Activated naive CD4-positive, alpha-beta T cell treated with anti-CD3 and anti-CD28 coated beads, Interleukin-2, amount 10 ng/mL, durations not matched to agents 7 days and 5 days (primary cell): Measurements from ENCODE around the gene LYPLA2.
"Not testable (repeated sequence)": the region's sequence is repeated elsewhere in the genome, so short reads cannot be mapped to it uniquely, and the experiment has no call there.

Source experiments
- CTCF ChIA-PET: fragments of 350-600 bp; sonication (Branson Sonifier 250); formaldehyde crosslinking; loops from one replicate; lab custom pipeline; 2021; ENCODE audit warnings: antibody characterized with exemption; lab: Charles Lee
- DNase-seq: peaks from one replicate; pipeline ENCODE4 v3.0.0-alpha.2; 2020
- H3K27ac Mint-ChIP-seq: one replicate; pipeline ENCODE4 v1.8.0; 2021; ENCODE audit warnings: mild to moderate bottlenecking, moderate library complexity, mixed read lengths
- H3K27me3 Mint-ChIP-seq: one replicate; pipeline ENCODE4 v1.8.0; 2021; ENCODE audit warnings: mild to moderate bottlenecking, mixed read lengths
- H3K36me3 Mint-ChIP-seq: one replicate; pipeline ENCODE4 v1.8.0; 2021; ENCODE audit warnings: mixed read lengths
- H3K4me1 Mint-ChIP-seq: one replicate; pipeline ENCODE4 v1.8.0; 2021; ENCODE audit warnings: mixed read lengths
- H3K4me3 Mint-ChIP-seq: one replicate; pipeline ENCODE4 v1.8.0; 2021; ENCODE audit warnings: mild to moderate bottlenecking, moderate library complexity, mixed read lengths
- H3K9me3 Mint-ChIP-seq: one replicate; pipeline ENCODE4 v1.8.0; 2021; ENCODE audit warnings: mixed read lengths

LYPLA2 gene

GRCh38 chr1:23792151-23792945 is 1.4 kb downstream of the LYPLA2 start:
- CTCF ChIA-PET, result interaction anchor here (1.5 to 1.6 kb wide), 2 partner anchors 19 to 125 kb away, joined by 4 to 6 read pairs; no protein-coding TSS in a partner anchor
- H3K4me3 Mint-ChIP-seq, result peak overlapping the region; percentile 86
- H3K9me3 Mint-ChIP-seq, result no peaks in the 10 kb centered on the region
- peak overlapping the region; percentile 49 for H3K27ac Mint-ChIP-seq
- DNase-seq, result no peak
- H3K27me3 Mint-ChIP-seq, result no peaks in the 10 kb centered on the region
- peaks cover 25% of the 10 kb centered on the region for H3K36me3 Mint-ChIP-seq
- H3K4me1 Mint-ChIP-seq, result peaks cover 33% of the 10 kb centered on the region

- CTCF ChIA-PET, result interaction anchor here (1.9 kb wide), 1 partner anchor 21 kb away, joined by 5 read pairs; no protein-coding TSS in a partner anchor
- DNase-seq, result no peak
- Mint-ChIP-seq H3K36me3 (peaks cover 21% of the 10 kb centered on the region), H3K4me3 (no peak overlapping the region), H3K27ac (no peak overlapping the region), H3K4me1 (peaks cover 33% of the 10 kb centered on the region), H3K27me3 (no peaks in the 10 kb centered on the region), H3K9me3 (no peaks in the 10 kb centered on the region)
Observed at GRCh38 chr1:23793018-23793781, 2.3 kb downstream of the LYPLA2 start.

- CTCF ChIA-PET, result interaction anchor here (1.9 kb wide), 1 partner anchor 22 kb away, joined by 5 read pairs; no protein-coding TSS in a partner anchor
- Mint-ChIP-seq H3K27me3 (no peaks in the 10 kb centered on the region), H3K4me3 (no peak overlapping the region), H3K9me3 (no peaks in the 10 kb centered on the region), H3K27ac (peak overlapping the region; percentile 65), H3K36me3 (peaks cover 26% of the 10 kb centered on the region), H3K4me1 (peaks cover 40% of the 10 kb centered on the region)
- DNase-seq, result no peak
Observed at GRCh38 chr1:23793861-23794731, 3.2 kb downstream of the LYPLA2 start.

GRCh38 chr1:23794732-23795182 is 3.8 kb downstream of the LYPLA2 start:
- not testable (repeated sequence) for H3K9me3 Mint-ChIP-seq, H3K4me3 Mint-ChIP-seq, DNase-seq, H3K27me3 Mint-ChIP-seq
- H3K36me3 Mint-ChIP-seq, result peaks cover 26% of the 10 kb centered on the region
- H3K27ac Mint-ChIP-seq, result peak overlapping the region; percentile 65
- H3K4me1 Mint-ChIP-seq, result peaks cover 43% of the 10 kb centered on the region
- CTCF ChIA-PET, result interaction anchor here (1.9 kb wide), 1 partner anchor 23 kb away, joined by 5 read pairs; no protein-coding TSS in a partner anchor

GRCh38 chr1:23795676-23796465 is 4.9 kb downstream of the LYPLA2 start:
- no peak for DNase-seq
- H3K4me1 Mint-ChIP-seq, result peaks cover 38% of the 10 kb centered on the region
- H3K27ac Mint-ChIP-seq, result no peak overlapping the region
- H3K4me3 Mint-ChIP-seq, result no peak overlapping the region
- CTCF ChIA-PET, result interaction anchor here (2.9 kb wide), 1 partner anchor 15 kb away, joined by 8 read pairs; no protein-coding TSS in a partner anchor
- H3K9me3 Mint-ChIP-seq, result no peaks in the 10 kb centered on the region
- peaks cover 24% of the 10 kb centered on the region for H3K36me3 Mint-ChIP-seq
- no peaks in the 10 kb centered on the region for H3K27me3 Mint-ChIP-seq

GRCh38 chr1:23796466-23797271 is 5.7 kb downstream of the LYPLA2 start:
- peaks cover 25% of the 10 kb centered on the region for H3K36me3 Mint-ChIP-seq
- CTCF ChIA-PET, result interaction anchor here (1.6 to 2.9 kb wide), 4 partner anchors 10 to 25 kb away, joined by 3 to 15 read pairs (median 8); no protein-coding TSS in a partner anchor
- H3K27me3 Mint-ChIP-seq, result no peaks in the 10 kb centered on the region
- H3K27ac Mint-ChIP-seq, result peak overlapping the region; percentile 45
- no peak overlapping the region for H3K4me3 Mint-ChIP-seq
- no peak for DNase-seq
- no peaks in the 10 kb centered on the region for H3K9me3 Mint-ChIP-seq
- H3K4me1 Mint-ChIP-seq, result peaks cover 35% of the 10 kb centered on the region

- no peak for DNase-seq
- Mint-ChIP-seq H3K4me1 (peaks cover 30% of the 10 kb centered on the region), H3K9me3 (no peaks in the 10 kb centered on the region), H3K27ac (peak overlapping the region; percentile 24), H3K27me3 (no peaks in the 10 kb centered on the region), H3K4me3 (no peak overlapping the region), H3K36me3 (peaks cover 25% of the 10 kb centered on the region)
- CTCF ChIA-PET, result interaction anchor here (0.6 to 2.9 kb wide), 6 partner anchors 9 to 105 kb away, joined by 3 to 15 read pairs (median 5); no protein-coding TSS in a partner anchor
Observed at GRCh38 chr1:23797478-23798448, 6.8 kb downstream of the LYPLA2 start.

GRCh38 chr1:23798662-23799142 is 7.8 kb downstream of the LYPLA2 start:
- no peak for DNase-seq
- peak overlapping the region; percentile 90 for H3K27ac Mint-ChIP-seq
- H3K4me1 Mint-ChIP-seq, result peaks cover 24% of the 10 kb centered on the region
- H3K27me3 Mint-ChIP-seq, result no peaks in the 10 kb centered on the region
- peaks cover 28% of the 10 kb centered on the region for H3K36me3 Mint-ChIP-seq
- peak overlapping the region; percentile 45 for H3K4me3 Mint-ChIP-seq
- CTCF ChIA-PET, result interaction anchor here (0.8 to 2.3 kb wide), 6 partner anchors 9 to 118 kb away, joined by 3 to 15 read pairs (median 6); no protein-coding TSS in a partner anchor
- no peaks in the 10 kb centered on the region for H3K9me3 Mint-ChIP-seq

GRCh38 chr1:23799255-23799569 is 8.3 kb downstream of the LYPLA2 start:
- peaks cover 24% of the 10 kb centered on the region for H3K4me1 Mint-ChIP-seq
- peak overlapping the region; percentile 93 for H3K4me3 Mint-ChIP-seq
- peaks cover 32% of the 10 kb centered on the region for H3K36me3 Mint-ChIP-seq
- H3K9me3 Mint-ChIP-seq, result no peaks in the 10 kb centered on the region
- H3K27me3 Mint-ChIP-seq, result no peaks in the 10 kb centered on the region
- CTCF ChIA-PET, result interaction anchor here (0.6 to 1.6 kb wide), 4 partner anchors 25 to 117 kb away, joined by 4 to 7 read pairs (median 4); no protein-coding TSS in a partner anchor
- DNase-seq, result no peak
- peak overlapping the region; percentile 90 for H3K27ac Mint-ChIP-seq

GRCh38 chr1:23799570-23800399 is 8.8 kb downstream of the LYPLA2 start:
- Mint-ChIP-seq H3K4me3 (peak overlapping the region; percentile 93), H3K4me1 (peaks cover 24% of the 10 kb centered on the region), H3K36me3 (peaks cover 32% of the 10 kb centered on the region), H3K9me3 (no peaks in the 10 kb centered on the region), H3K27me3 (no peaks in the 10 kb centered on the region), H3K27ac (peak overlapping the region; percentile 90)
- peak; percentile 50 for DNase-seq
- CTCF ChIA-PET, result interaction anchor here (0.6 to 1.6 kb wide), 5 partner anchors 22 to 117 kb away, joined by 3 to 7 read pairs (median 4); partner anchors contain the start of gene PITHD1
